ENCODE data around the gene MACF1.

DNA sequence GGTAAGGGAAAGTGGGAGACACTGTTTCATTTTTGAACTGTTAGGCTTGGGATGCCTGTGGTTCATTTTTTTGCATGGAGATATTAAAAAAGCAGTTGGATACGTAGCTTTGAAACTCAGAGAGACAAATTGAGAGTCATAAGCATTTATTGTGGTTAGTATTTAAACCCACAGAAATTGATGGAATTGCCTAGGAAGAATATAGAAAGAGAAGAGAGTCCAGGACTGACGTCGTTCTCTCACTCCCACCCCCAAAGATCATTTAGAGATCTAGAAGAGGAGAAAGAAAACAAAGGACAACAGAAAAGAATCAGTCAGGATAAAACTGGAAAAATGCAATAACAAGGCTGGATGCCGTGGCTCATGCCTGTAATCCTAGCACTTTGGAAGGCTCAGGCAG lies 213.7 kb downstream of the MACF1 start:
- TF ChIP-seq CTCF (IDR thresholded peaks at IDR 0.05) (no peak), POLR2AphosphoS5 (IDR thresholded peaks at IDR 0.05) (no peak), POLR2A (IDR thresholded peaks at IDR 0.05; ENCODE audit: low read depth) (no peak)

Measured in esophagus muscularis mucosa (tissue), 3 donors.